Right lobe of liver (tissue), 4 donors: Measurements from ENCODE around the gene GNAL.
A peak's percentile ranks its signal among the peaks of the same experiment; 100 is the strongest.

ENCODE experiments used
- CTCF ChIP-seq, 4 donors: fragments of 200-600 bp in 3 of 4; fragments of 450-650 bp in 1 of 4; IDR thresholded peaks; one replicate each; pipeline versions ENCODE4 v1.5.1 to v1.8.0; 2016 to 2022; ENCODE audit warnings: antibody characterized with exemption in 4 of 4, mild to moderate bottlenecking in 2 of 4
- POLR2A ChIP-seq: fragments of 450-650 bp; IDR thresholded peaks from one replicate; pipeline ENCODE4 v1.6.1; 2017; ENCODE audit warnings: antibody characterized with exemption, mild to moderate bottlenecking
- donor health status: DM: no; HTN: no; CAD: no.
- donor health status: DM: no; HTN: no; CAD: no.
- donor health status: DM: no; HTN: yes; CAD: no.

GRCh38 chr18:11733031-11733430, 44.0 kb downstream of the GNAL start:
- TF ChIP-seq POLR2A (no peak), CTCF (IDR thresholded peaks at IDR 0.05) (peak; percentile 76 to 95 (median 92))
